ENCODE data around the gene C1QTNF3.

DNA sequence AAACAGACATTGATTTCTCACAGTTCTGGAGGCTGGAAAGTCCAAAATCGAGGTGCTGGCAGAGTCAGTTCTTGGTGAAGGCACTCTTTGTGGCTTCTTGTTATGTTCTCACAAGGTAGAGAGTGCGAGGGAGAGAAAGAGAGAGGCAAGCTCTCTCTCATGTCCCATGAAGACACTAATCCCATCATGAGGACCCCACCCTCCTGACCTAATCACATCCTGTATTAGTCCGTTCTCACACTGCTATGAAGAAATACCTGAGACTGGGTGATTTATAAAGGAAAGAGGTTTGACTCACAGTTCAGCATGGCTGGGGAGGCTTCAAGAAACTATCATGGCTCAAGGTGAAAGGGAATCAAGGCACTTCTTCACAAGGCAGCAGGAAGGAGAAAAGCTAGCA is 29.5 kb downstream of the C1QTNF3 start:
- TF ChIP-seq POLR2A (IDR thresholded peaks at IDR 0.05) (no peak), EP300 (IDR thresholded peaks at IDR 0.05; ENCODE audit: low read depth) (no peak), POLR2AphosphoS5 (IDR thresholded peaks at IDR 0.05) (no peak)
- TF ChIP-seq, protein P1, sequence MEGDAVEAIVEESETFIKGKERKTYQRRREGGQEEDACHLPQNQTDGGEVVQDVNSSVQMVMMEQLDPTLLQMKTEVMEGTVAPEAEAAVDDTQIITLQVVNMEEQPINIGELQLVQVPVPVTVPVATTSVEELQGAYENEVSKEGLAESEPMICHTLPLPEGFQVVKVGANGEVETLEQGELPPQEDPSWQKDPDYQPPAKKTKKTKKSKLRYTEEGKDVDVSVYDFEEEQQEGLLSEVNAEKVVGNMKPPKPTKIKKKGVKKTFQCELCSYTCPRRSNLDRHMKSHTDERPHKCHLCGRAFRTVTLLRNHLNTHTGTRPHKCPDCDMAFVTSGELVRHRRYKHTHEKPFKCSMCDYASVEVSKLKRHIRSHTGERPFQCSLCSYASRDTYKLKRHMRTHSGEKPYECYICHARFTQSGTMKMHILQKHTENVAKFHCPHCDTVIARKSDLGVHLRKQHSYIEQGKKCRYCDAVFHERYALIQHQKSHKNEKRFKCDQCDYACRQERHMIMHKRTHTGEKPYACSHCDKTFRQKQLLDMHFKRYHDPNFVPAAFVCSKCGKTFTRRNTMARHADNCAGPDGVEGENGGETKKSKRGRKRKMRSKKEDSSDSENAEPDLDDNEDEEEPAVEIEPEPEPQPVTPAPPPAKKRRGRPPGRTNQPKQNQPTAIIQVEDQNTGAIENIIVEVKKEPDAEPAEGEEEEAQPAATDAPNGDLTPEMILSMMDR (IDR thresholded peaks at IDR 0.05) = no peak

Measured in transverse colon (tissue), 4 donors.